SK-N-SH (cell line): Measurements from ENCODE around the gene SPTBN2. TPM values are rescaled to one million over a fixed set of nuclear protein-coding genes. Genes with fewer than 3 reads are reported as not detected.

Experiments
- CTCF ChIA-PET: fragments of 300-600, 350-600 bp; formaldehyde crosslinking; extraction: SDS; loops from one replicate; lab custom pipeline; 2021; lab: Yijun Ruan, JAX
- POLR2A ChIA-PET: fragments of 350-600 bp; sonication (Branson Sonifier 250); formaldehyde crosslinking; extraction: SDS; loops from one replicate; lab custom pipeline; 2020; ENCODE audit warnings: antibody characterized with exemption, inconsistent platforms; lab: Yijun Ruan, JAX
- DNase-seq: peaks from one replicate; pipeline ENCODE4 v3.0.0; 2012
- H2AFZ ChIP-seq: fragments of 200-600 bp; sonication (generic); 2 replicates; pipeline ENCODE4 v1.8.1; 2016; ENCODE audit warnings: antibody characterized with exemption, mild to moderate bottlenecking, low read depth
- H3F3A ChIP-seq: fragments of 200-600 bp; sonication (generic); replicated peaks from 2 replicates; pipeline ENCODE3; 2016; ENCODE audit warnings: antibody characterized with exemption, mild to moderate bottlenecking; ENCODE audit not compliant: insufficient read depth
- H3K27ac ChIP-seq, 2 experiments: fragments of 200-500 bp in 1 of 2; fragments of 200-600 bp in 1 of 2; sonication (Bioruptor generic) in 1 of 2; sonication (generic), shearing (Covaris generic) in 1 of 2; 2 replicates each; pipeline versions ENCODE4 v1.5.1 to v1.6.1; 2014 to 2016; ENCODE audit warnings: low read depth in 2 of 2, inconsistent platforms in 1 of 2, low read length in 1 of 2, mild to moderate bottlenecking in 1 of 2, mixed read lengths in 1 of 2
- H3K27me3 ChIP-seq: fragments of 200-600 bp; sonication (generic), shearing (Covaris generic); 2 replicates; pipeline ENCODE4 v1.6.1; 2016; ENCODE audit warnings: mixed run types; ENCODE audit not compliant: insufficient read depth
- H3K36me3 ChIP-seq, 2 experiments: fragments of 200-500 bp in 1 of 2; fragments of 200-600 bp in 1 of 2; sonication (Bioruptor generic) in 1 of 2; sonication (generic) in 1 of 2; replicated peaks in 1 of 2; 2 replicates each; pipeline versions ENCODE3 to v1.5.1; 2014 to 2016; ENCODE audit warnings: low read length in 1 of 2, mild to moderate bottlenecking in 1 of 2; ENCODE audit not compliant: insufficient read depth in 2 of 2, control insufficient read depth in 1 of 2
- H3K4me1 ChIP-seq, 2 experiments: fragments of 200-500 bp in 1 of 2; fragments of 200-600 bp in 1 of 2; sonication (Bioruptor generic) in 1 of 2; sonication (generic), shearing (Covaris generic) in 1 of 2; 2 replicates each; pipeline versions ENCODE4 v1.5.1 to v1.6.1; 2014 to 2016; ENCODE audit warnings: low read depth in 1 of 2, low read length in 1 of 2, mixed run types in 1 of 2; ENCODE audit not compliant: insufficient read depth in 2 of 2, control insufficient read depth in 1 of 2
- H3K4me2 ChIP-seq: fragments of 200-600 bp; sonication (generic), shearing (Covaris generic); 2 replicates; pipeline ENCODE4 v1.6.1; 2017; ENCODE audit warnings: mixed run types
- H3K4me3 ChIP-seq, 2 experiments: fragments of 200-500 bp in 1 of 2; fragments of 200-600 bp in 1 of 2; sonication (Bioruptor generic) in 1 of 2; sonication (generic), shearing (Covaris generic) in 1 of 2; 2 replicates each; pipeline versions ENCODE4 v1.5.1 to v1.8.1; 2014 to 2016; ENCODE audit warnings: low read depth in 2 of 2, inconsistent platforms in 1 of 2, low read length in 1 of 2, mild to moderate bottlenecking in 1 of 2, mixed read lengths in 1 of 2, moderate library complexity in 1 of 2
- H3K79me2 ChIP-seq: fragments of 200-600 bp; sonication (generic); 2 replicates; pipeline ENCODE4 v1.8.1; 2017; ENCODE audit warnings: mild to moderate bottlenecking; ENCODE audit not compliant: insufficient read depth
- H3K9ac ChIP-seq: fragments of 200-600 bp; sonication (generic); 2 replicates; pipeline ENCODE4 v1.6.1; 2017; ENCODE audit warnings: mixed run types
- H3K9me2 ChIP-seq: fragments of 200-600 bp; sonication (generic); 2 replicates; pipeline ENCODE4 v1.6.1; 2017; ENCODE audit warnings: mixed run types
- H3K9me3 ChIP-seq: fragments of 200-600 bp; sonication (generic); 2 replicates; pipeline ENCODE4 v1.6.1; 2017; ENCODE audit warnings: mixed run types, mild to moderate bottlenecking, moderate library complexity
- H4K20me1 ChIP-seq: fragments of 200-600 bp; sonication (generic); 2 replicates; pipeline ENCODE4 v1.6.1; 2017; ENCODE audit warnings: mild to moderate bottlenecking, mixed run types; ENCODE audit not compliant: insufficient read depth
- EP300 ChIP-seq, 2 experiments: IDR thresholded peaks; 2 replicates each; pipeline versions ENCODE4 v1.4.0 to v1.6.1; 2012; ENCODE audit warnings: borderline replicate concordance in 1 of 2, low read depth in 1 of 2, low read length in 1 of 2
- EZH2phosphoT487 ChIP-seq: fragments of 200-600 bp; sonication (generic); IDR thresholded peaks from 2 replicates; pipeline ENCODE4 v1.6.1; 2017; ENCODE audit warnings: low read depth, mixed run types, mild to moderate bottlenecking, antibody characterized with exemption, moderate library complexity, borderline replicate concordance
- FOSL2 ChIP-seq: IDR thresholded peaks from 2 replicates; pipeline ENCODE4 v1.4.0; 2012; ENCODE audit warnings: low read depth, mild to moderate bottlenecking, moderate library complexity, borderline replicate concordance
- FOXJ3 ChIP-seq: sonication (generic); formaldehyde crosslinking; IDR thresholded peaks from 2 replicates; pipeline ENCODE4 v1.5.1; 2020; ENCODE audit warnings: mild to moderate bottlenecking, missing genetic modification reagents
- GABPA ChIP-seq: IDR thresholded peaks from 2 replicates; pipeline ENCODE4 v1.4.0; 2012; ENCODE audit warnings: low read depth, mild to moderate bottlenecking
- IRF3 ChIP-seq: fragments of 150-350 bp; IDR thresholded peaks from 2 replicates; pipeline ENCODE4 v1.6.1; 2016; ENCODE audit warnings: mild to moderate bottlenecking, low read depth, low read length
- JUND ChIP-seq: IDR thresholded peaks from 2 replicates; pipeline ENCODE4 v1.4.0; 2012
- MEF2A ChIP-seq: IDR thresholded peaks from 2 replicates; pipeline ENCODE4 v1.4.0; 2012; ENCODE audit warnings: low read depth, borderline replicate concordance
- MXI1 ChIP-seq: IDR thresholded peaks from 2 replicates; pipeline ENCODE4 v1.6.1; 2012; ENCODE audit warnings: mild to moderate bottlenecking, low read depth, low read length, improper control_type of control experiment
- NFIC ChIP-seq: IDR thresholded peaks from 2 replicates; pipeline ENCODE4 v1.4.0; 2012; ENCODE audit warnings: borderline replicate concordance
- NRF1 ChIP-seq: IDR thresholded peaks from 2 replicates; pipeline ENCODE4 v1.6.1; 2012; ENCODE audit warnings: low read depth, mild to moderate bottlenecking, low read length
- RAD21 ChIP-seq: IDR thresholded peaks from 2 replicates; pipeline ENCODE4 v1.6.1; 2012; ENCODE audit warnings: mild to moderate bottlenecking, low read length
- RCOR1 ChIP-seq: fragments of 150-350 bp; IDR thresholded peaks from 2 replicates; pipeline ENCODE4 v1.6.1; 2017; ENCODE audit warnings: antibody characterized with exemption, low read length
- RFX5 ChIP-seq: IDR thresholded peaks from 2 replicates; pipeline ENCODE4 v1.6.1; 2012; ENCODE audit warnings: mild to moderate bottlenecking, improper control_type of control experiment, low read length
- RXRA ChIP-seq: IDR thresholded peaks from 2 replicates; pipeline ENCODE4 v1.4.0; 2012; ENCODE audit warnings: low read depth, mild to moderate bottlenecking, borderline replicate concordance
- TCF12 ChIP-seq: IDR thresholded peaks from 2 replicates; pipeline ENCODE4 v1.4.0; 2012
- USF1 ChIP-seq: IDR thresholded peaks from 2 replicates; pipeline ENCODE4 v1.4.0; 2012; ENCODE audit warnings: low read depth, borderline replicate concordance
- ZBTB33 ChIP-seq: IDR thresholded peaks from 2 replicates; pipeline ENCODE4 v1.4.0; 2012; ENCODE audit warnings: low read depth, borderline replicate concordance
- WGBS: methylation state at CpG from one replicate; pipeline ENCODE4 v1.1.6; 2017; ENCODE audit warnings: low lambda C conversion rate; 5-methylcytosine and 5-hydroxymethylcytosine counted together
- polyA plus RNA-seq, 3 experiments: library from polyadenylated mRNA; depleted of rRNA; stranded (reverse); fragments of >200 nt; gene quantifications; 2 replicates each; pipeline ENCODE4 v1.2.3, GENCODE V29; 2012
- TF ChIP-seq, protein P1 (sequence below): fragments of 200-600 bp; sonication (generic); IDR thresholded peaks from 2 replicates; pipeline ENCODE4 v1.6.1; 2017; ENCODE audit warnings: antibody characterized with exemption, mild to moderate bottlenecking, moderate library complexity
- TF ChIP-seq, protein P2 (sequence below): IDR thresholded peaks from 2 replicates; pipeline ENCODE4 v1.4.0; 2012; ENCODE audit warnings: low read depth
- TF ChIP-seq, protein P3 (sequence below): IDR thresholded peaks from 2 replicates; pipeline ENCODE4; 2012

SPTBN2 gene
- polyA plus RNA-seq, 1 of the 3 experiments (the other 2 are of a cell fraction) = 19.7 TPM

- ChIA-PET POLR2A (interaction anchor here (0.7 to 1.2 kb wide), 2 partner anchors 11 to 33 kb away, joined by 3 to 6 read pairs; partner anchors contain the start of genes RBM14 and RBM4), CTCF (interaction anchor here (1.4 kb wide), 1 partner anchor 70 kb away, joined by 3 read pairs; no protein-coding TSS in a partner anchor)
- H3K79me2 ChIP-seq = peaks cover 100% of the 10 kb centered on the region
- H3K27me3 ChIP-seq = no peaks in the 10 kb centered on the region
- no peak overlapping the region for H3K9ac ChIP-seq
- no peak for DNase-seq
- no peak overlapping the region for H3K4me2 ChIP-seq
- peaks cover 42% of the 10 kb centered on the region for H3F3A ChIP-seq
- peaks cover 35 to 71% of the 10 kb centered on the region in 2 experiments for H3K36me3 ChIP-seq
- H3K27ac ChIP-seq = no peak overlapping the region
- no peaks in the 10 kb centered on the region for H3K9me3 ChIP-seq
- H4K20me1 ChIP-seq = peaks cover 85% of the 10 kb centered on the region
- WGBS = 95% methylated on average over 5 of the region's 5 CpGs
- H2AFZ ChIP-seq = no peak overlapping the region
- TF ChIP-seq TCF12 = no peak
- no peaks in the 10 kb centered on the region for H3K9me2 ChIP-seq
- peaks cover 0 to 4% of the 10 kb centered on the region in 2 experiments; a peak in 2 of 4 replicates for H3K4me1 ChIP-seq
- H3K4me3 ChIP-seq = no peak overlapping the region
Measured at GRCh38 chr11:66649903-66650302, 79.1 kb downstream of the SPTBN2 start.

GRCh38 chr11:66646828-66647227, 82.2 kb downstream of the SPTBN2 start:
- Histone ChIP-seq H3K4me2 (no peak overlapping the region), H3K36me3 (peaks cover 65 to 86% of the 10 kb centered on the region in 2 experiments), H3K4me1 (peaks cover 15 to 28% of the 10 kb centered on the region in 2 experiments), H3K27me3 (no peaks in the 10 kb centered on the region), H3K9me2 (no peaks in the 10 kb centered on the region), H3K9me3 (no peaks in the 10 kb centered on the region), H3K27ac (no peak overlapping the region), H3F3A (peaks cover 36% of the 10 kb centered on the region), H4K20me1 (peaks cover 97% of the 10 kb centered on the region), H3K79me2 (peaks cover 100% of the 10 kb centered on the region), H2AFZ (no peak overlapping the region), H3K9ac (no peak overlapping the region), H3K4me3 (no peak overlapping the region)
- DNase-seq = no peak
- TF ChIP-seq, protein P1, sequence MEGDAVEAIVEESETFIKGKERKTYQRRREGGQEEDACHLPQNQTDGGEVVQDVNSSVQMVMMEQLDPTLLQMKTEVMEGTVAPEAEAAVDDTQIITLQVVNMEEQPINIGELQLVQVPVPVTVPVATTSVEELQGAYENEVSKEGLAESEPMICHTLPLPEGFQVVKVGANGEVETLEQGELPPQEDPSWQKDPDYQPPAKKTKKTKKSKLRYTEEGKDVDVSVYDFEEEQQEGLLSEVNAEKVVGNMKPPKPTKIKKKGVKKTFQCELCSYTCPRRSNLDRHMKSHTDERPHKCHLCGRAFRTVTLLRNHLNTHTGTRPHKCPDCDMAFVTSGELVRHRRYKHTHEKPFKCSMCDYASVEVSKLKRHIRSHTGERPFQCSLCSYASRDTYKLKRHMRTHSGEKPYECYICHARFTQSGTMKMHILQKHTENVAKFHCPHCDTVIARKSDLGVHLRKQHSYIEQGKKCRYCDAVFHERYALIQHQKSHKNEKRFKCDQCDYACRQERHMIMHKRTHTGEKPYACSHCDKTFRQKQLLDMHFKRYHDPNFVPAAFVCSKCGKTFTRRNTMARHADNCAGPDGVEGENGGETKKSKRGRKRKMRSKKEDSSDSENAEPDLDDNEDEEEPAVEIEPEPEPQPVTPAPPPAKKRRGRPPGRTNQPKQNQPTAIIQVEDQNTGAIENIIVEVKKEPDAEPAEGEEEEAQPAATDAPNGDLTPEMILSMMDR = no peak
- no peak for TF ChIP-seq RCOR1
- no peak for TF ChIP-seq FOXJ3 (CRISPR knock-in tag)
- no peak for TF ChIP-seq MXI1
- no peak for TF ChIP-seq ZBTB33
- no peak for TF ChIP-seq NRF1
- TF ChIP-seq IRF3 = no peak
- TF ChIP-seq, protein P2, sequence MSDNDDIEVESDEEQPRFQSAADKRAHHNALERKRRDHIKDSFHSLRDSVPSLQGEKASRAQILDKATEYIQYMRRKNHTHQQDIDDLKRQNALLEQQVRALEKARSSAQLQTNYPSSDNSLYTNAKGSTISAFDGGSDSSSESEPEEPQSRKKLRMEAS = no peak
- no peak for TF ChIP-seq GABPA
- no peak for TF ChIP-seq RAD21
- TF ChIP-seq, protein P3, sequence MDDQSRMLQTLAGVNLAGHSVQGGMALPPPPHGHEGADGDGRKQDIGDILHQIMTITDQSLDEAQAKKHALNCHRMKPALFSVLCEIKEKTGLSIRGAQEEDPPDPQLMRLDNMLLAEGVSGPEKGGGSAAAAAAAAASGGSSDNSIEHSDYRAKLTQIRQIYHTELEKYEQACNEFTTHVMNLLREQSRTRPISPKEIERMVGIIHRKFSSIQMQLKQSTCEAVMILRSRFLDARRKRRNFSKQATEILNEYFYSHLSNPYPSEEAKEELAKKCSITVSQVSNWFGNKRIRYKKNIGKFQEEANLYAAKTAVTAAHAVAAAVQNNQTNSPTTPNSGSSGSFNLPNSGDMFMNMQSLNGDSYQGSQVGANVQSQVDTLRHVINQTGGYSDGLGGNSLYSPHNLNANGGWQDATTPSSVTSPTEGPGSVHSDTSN = no peak
- no peak for TF ChIP-seq RFX5
- TF ChIP-seq EZH2phosphoT487 = no peak
- TF ChIP-seq FOSL2 = no peak
- TF ChIP-seq NFIC = no peak
- no peak for TF ChIP-seq EP300 (IDR thresholded peaks at IDR 0.05; ENCODE audit: borderline replicate concordance in 1 of 2, low read depth in 1 of 2, low read length in 1 of 2)
- no peak for TF ChIP-seq MEF2A
- TF ChIP-seq JUND = no peak
- no peak for TF ChIP-seq USF1
- no peak for TF ChIP-seq RXRA
- CTCF ChIA-PET = interaction anchor here (1.6 kb wide), 1 partner anchor 31 kb away, joined by 6 read pairs; the partner anchor contains the start of gene RBM4B
- POLR2A ChIA-PET = interaction anchor here (0.6 to 0.9 kb wide), 2 partner anchors 9 to 437 kb away, joined by 3 read pairs; partner anchors contain the start of gene RBM4
- 96% methylated on average over 4 of the region's 4 CpGs for WGBS
